NOMO-1 treated with dmso at 0.1 percent for 144 hours (cell line): ENCODE data around the gene PDXP.
"Not testable (repeated sequence)": the region's sequence is repeated elsewhere in the genome, so short reads cannot be mapped to it uniquely, and the experiment has no call there.

ENCODE experiments used
- DNase-seq: peaks from one replicate; lab custom pipeline; 2025; ENCODE audit not compliant: unreplicated experiment; lab: John Stamatoyannopoulos, UW

PDXP gene

DNA sequence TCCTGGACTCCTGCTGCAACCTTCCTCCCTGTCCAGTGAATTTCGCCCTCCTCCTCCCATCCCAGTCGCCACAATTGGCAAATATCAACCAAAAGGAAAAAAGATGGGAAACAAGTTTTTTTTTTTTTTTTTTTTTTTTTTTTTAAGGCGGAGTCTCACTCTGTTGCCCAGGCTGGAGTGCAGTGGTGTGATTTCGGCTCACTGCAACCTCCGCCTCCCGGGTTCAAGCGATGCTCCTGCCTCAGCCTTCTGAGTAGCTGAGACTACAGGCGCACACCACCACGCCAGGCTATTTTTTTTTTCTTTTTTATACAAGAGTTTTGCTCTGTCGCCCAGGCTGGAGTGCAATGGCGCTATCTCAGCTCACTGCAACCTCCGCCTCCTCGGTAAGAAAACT is 37.7 kb downstream of the PDXP start:
- DNase-seq = not testable (repeated sequence)

DNA sequence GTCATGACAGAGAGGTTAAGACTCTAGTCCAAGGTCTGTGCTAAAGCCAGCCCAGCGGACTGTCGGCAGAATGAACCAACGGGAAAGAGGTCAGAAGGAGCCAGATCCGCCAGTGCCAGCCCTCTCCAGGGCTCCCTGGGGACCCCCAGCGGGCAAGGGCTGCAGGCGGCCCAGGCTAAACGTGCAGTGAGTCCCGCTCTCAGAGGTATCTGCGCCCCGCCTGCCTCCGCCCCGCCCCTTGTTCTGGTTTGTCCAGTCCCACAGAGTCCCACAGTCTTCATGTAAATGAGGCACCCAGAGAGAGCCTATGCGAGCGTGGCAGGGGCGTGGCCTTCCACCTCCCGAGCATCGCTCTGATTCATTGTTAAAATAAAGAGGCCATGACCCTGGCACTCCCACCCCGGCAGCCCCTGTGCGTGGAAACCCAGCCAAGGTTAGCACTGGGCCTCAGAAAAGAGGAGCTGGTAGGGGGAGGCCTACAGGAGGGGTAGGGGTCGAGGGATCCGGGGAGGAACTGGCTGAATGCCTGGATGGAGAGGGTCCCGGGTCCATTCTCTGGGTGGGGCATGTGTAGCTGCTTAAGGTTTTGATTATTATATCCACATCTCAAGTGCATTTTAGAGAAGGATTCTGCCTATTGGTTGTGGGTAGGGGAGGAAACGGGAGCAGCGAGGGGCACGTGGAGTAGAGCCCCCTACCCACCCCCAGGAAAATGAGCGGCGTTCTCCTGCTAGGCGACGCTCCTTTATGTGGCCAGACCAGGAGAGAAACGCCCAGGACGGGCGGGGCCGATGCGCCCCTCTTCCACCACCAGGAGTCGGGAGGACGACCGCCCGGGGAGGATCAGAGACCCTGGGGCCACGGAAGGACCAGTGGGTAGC is 38.4 kb downstream of the PDXP start, which contains the start of gene TRIOBP:
Gene TRIOBP (plus strand): TSS at position 392 of the 881 bp plus-strand sequence. CDS start 4,318 bp downstream, outside the sequence.
- no peak for DNase-seq

DNA sequence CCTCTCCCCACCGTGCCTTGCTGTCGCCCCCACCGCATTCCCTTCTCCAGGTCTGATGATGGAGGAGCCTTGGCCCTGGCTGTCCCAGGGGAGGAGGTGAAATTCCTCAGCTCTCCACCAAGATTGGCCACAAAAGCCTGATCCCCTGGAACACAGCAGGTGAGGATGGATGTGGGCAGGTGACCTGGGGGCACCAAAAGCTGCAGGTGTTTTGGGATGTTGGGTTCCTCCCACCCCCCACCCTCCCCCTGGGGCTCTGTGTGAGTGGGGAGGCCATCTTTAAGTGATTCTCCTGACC is 39.0 kb downstream of the PDXP start:
- DNase-seq = no peak

DNA sequence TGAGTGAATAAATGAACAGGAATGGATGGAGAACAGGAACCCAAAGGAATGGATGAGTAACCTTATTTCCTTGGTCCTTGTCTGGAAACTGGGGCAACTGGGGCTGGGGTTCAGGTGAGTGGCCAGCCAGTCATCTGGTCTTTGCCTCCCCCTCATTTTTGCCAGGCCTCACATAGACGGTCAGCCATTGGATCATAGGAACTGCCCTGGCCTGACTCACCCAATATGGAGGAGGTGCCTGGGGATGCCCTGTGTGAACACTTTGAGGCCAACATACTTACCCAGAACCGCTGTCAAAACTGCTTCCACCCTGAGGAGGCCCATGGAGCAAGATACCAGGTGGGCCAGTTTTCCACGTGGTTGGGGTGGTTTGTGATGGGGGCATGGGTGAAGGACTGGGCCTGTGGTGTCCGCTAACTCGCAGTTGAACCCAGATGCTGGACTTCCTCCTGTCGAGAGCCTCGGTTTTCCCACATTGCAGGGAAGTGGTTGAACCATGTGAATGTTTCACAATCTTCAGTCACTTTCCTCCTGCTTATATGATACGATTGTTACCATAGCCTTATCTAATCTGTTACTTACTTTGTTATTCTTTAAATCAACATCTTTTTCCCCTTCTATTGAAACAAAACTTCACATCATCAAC is 42.7 kb downstream of the PDXP start:
- DNase-seq = no peak

DNA sequence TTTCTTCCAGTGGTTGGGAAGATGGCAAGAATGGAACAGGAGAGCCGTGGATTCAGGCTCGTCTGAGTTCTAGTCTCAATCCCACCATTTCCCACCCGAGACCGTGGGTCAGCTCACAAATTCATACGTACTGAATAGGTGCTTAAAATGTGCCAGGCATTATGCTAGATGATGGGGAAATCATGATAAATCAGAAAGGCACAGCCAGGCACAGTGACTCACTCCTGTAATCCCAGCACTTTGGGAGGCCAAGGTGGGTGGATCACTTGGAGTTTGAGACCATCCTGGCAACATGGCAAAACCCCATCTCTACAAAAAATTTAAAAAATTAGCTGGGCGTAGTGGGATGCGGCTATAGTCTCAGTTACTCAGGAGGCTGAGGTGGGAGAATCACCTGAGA is 45.4 kb downstream of the PDXP start:
- no peak for DNase-seq

DNA sequence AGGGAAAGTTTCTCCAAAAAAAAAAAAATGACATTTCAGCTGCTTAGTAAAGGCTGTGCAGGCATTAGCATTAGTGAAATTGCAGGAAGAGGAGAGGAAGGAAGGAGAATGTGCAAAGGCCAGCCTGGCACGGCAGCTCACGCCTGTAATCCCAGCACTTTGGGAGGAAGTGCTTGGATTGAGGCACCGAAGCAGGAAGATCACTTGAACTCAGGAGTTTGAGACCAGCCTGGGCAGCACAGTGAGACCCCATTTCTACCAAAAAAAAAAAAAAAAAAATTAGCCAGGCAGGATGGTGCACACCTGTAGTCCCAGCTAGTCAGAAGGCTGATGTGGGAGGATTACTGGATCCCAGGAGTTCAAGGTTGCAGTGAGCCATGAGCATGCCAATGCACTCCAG is 46.1 kb downstream of the PDXP start:
- no peak for DNase-seq

DNA sequence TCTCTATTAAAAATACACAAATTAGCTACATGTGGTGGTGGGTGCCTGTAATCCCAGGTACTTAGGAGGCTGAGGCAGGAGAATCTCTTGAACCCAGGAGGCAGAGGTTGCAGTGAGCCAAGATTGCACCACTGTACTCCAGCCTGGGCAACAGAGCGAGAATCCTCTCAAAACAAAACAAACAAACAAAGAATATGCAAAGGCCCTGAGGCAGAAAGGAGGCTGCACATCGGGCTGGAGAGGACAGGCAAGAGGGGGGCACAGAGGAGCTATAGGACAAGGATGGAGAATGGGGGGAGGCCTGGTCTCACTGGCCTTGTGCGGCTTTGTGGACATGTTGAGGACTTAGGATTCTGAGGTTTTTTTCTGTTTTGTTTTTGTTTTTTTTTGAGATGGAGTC is 46.7 kb downstream of the PDXP start:
- no peak for DNase-seq

DNA sequence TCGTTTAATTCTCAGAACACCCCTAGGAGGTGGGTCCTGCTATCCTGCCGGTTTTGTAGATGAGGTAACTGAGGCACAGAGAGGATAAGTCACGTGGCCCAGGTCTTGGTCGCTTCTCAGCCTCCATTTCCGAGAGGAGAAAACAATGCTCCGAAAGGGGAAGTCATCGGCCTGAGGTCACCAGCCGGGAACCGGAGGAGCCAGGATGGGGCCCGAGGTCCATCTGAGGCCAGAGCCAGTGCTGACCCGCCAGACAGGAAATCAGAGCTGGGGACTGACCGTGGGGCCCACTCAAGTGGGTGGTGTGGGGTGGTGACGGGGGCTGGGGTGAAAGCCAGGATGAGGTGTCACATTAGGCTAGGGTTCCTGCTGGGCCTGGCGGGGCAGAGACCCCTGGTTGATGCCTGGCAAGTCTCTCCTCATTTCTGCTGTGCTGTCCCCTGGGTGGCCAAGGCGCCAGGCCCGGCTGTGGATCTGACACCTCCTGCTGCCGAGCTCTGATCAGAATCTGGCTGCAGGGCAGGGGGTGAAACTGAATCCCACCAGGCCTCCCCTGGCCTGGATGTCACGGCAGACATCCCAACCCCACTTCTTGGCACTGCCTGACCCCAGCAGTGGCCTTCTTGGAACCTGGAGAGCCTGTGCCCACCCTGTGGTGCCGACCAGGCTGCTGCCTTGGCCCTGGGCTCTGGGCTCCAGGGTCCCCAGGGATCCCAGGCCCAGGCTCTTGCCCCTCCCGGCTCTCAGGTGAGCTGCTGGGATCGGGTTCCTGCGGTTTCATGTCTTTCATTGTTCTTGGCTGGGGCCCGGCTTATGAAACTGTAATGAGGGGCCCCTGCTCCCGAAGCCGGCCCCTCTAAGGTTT is 50.3 kb downstream of the PDXP start:
- DNase-seq = no peak

DNA sequence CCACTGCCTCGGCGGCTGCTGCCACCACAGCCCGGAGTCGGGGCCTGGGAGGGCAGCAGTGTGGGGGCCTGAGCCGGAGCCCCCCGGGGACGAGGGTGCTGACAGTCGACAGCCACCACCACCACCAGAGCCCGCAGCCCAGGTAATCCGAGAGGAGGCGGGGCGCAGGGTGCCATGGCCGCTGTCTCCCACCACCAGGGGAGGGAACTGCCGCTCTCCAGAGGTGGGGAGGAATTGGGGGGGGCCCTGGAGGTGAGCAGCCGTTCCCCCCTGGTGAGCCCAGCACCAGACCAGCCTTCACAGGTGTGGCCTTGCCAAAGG is 50.9 kb downstream of the PDXP start:
- DNase-seq = no peak

DNA sequence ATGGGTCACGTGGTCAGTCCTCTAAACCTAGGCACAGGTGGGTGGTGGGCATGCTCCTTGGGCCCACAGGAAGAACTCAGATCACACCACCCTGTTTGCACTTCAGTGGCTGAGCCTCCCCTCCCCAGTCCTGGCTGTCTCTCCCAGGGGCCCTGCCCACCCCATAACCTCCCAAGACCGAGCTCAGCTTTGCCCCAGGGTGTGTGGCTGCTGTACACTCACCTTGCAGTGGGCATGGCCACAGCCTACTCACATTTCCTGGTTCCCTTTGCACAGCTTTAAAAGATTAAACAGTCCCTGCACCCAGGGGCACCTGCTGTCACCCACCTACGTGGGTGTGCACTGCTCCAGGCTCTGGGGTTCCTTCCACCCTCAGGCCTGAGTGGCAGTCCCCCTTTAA is 52.2 kb downstream of the PDXP start:
- no peak for DNase-seq

DNA sequence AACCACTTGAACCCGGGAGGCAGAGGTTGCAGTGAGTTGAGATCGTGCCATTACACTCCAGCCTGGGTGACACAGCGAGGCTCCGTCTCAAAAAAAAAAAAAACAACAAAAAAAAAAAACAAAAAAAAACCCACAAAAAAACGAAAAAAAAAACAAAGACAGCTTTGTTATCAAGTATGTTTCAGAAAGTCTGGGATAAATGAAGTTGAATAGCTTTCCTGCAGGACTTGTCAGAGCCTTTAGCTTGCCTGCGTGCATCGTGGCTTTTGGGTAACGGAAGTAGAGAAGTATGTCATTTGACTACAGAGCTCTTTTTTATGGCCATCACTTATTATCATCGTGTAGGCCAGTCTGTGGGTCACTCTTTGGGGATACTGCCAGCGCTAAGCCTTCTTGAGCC is 53.0 kb downstream of the PDXP start:
- no peak for DNase-seq

DNA sequence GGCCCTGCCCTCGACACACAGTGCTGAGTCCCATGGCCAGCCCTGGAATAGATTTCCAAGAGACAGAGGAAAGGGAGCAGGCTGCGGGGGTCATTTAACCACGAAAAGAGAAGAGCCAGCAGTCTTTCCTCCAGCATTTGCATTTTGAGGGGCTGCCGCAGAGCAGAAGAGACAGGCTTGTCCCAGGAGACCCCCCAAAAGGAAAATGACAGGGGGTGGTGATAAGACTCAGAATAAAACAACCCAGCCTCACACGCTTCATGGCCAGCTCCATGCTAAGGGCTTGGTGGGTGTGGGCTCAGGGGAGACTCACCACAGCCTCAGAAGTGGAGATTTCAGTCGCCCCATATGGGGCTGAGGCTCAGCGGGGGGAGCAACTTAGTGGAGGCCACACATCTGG is 55.2 kb downstream of the PDXP start:
- DNase-seq = no peak

DNA sequence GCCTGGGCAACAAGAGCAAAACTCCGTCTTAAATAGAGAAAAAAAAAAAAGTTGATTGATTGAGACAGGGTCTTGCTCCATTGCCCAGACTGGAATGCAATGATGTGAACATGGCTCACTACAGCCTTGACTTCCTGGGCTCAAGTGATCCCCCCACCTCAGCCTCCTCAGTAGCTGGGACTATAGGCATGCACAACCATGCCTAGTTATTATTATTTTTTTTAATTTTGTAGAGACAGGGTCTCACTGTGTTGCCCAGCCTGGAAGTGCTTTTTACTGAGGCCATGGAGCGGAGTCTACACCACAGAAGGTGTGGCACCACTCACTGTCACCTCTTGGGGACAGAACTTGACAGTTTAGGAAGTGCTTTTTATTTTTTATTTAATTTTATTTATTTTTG is 56.1 kb downstream of the PDXP start:
- no peak for DNase-seq

DNA sequence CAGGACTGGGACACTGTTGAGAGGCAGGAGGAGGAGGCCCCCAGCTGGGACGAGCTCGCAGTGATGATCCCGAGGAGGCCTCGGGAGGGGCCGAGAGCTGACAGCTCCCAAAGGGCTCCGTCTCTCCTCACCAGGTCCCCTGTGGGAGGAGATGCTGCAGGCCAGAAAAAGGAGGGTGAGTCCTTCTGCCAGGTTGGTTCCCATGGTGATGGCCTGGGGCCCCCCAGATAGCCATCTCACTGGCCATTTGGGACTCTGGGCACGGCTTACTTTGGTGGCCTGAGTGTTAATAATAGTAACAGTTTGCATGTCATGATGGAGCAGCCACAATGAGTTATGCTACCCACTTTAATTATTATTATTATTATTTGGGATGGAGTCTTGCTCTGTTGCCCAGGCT is 57.2 kb downstream of the PDXP start:
- no peak for DNase-seq
